Activated T-helper 17 cell treated with anti-CD3 and anti-CD28 coated beads, Interleukin-2, amount 50 U/mL, for 72 hours (primary cell): ENCODE results near the gene FAM241A. TPM values are rescaled to one million over a fixed set of nuclear protein-coding genes. Genes with fewer than 3 reads are reported as not detected.
A peak's percentile ranks its signal among the peaks of the same experiment; 100 is the strongest.

Experiments used
- ATAC-seq: fragments of 150-1000 bp; cut with Tn5 transposase; replicated peaks from 2 replicates; pipeline ENCODE4 v1.10.0; 2021; ENCODE audit warnings: mild to moderate bottlenecking, moderate library complexity
- H3K27ac Mint-ChIP-seq: one replicate; pipeline ENCODE4 v1.8.0; 2022; ENCODE audit warnings: mixed read lengths
- H3K27me3 Mint-ChIP-seq: one replicate; pipeline ENCODE4 v1.8.0; 2022; ENCODE audit warnings: mixed read lengths
- H3K36me3 Mint-ChIP-seq: one replicate; pipeline ENCODE4 v1.8.0; 2022; ENCODE audit warnings: low read depth, mild to moderate bottlenecking, mixed read lengths
- H3K4me1 Mint-ChIP-seq: one replicate; pipeline ENCODE4 v1.8.0; 2022; ENCODE audit warnings: mixed read lengths
- H3K4me3 Mint-ChIP-seq: one replicate; pipeline ENCODE4 v1.8.0; 2022; ENCODE audit warnings: mild to moderate bottlenecking, mixed read lengths
- H3K9me3 Mint-ChIP-seq: one replicate; pipeline ENCODE4 v1.8.0; 2022; ENCODE audit warnings: mixed read lengths
- total RNA-seq, 2 donors: library from RNA; stranded (reverse); gene quantifications; one replicate each; pipeline ENCODE4 v1.2.3, GENCODE V29; 2022

The FAM241A gene
- total RNA-seq, 2 donors from 2014 or later = 3.0 to 3.8 TPM

GRCh38 chr4:112119353-112119783, 25.9 kb upstream of the FAM241A start:
- peak; percentile 94 for ATAC-seq
- H3K4me3 Mint-ChIP-seq = peak overlapping the region; percentile 66

GRCh38 chr4:112120021-112120420, 25.2 kb upstream of the FAM241A start:
- H3K4me1 Mint-ChIP-seq = peaks cover 10% of the 10 kb centered on the region
- H3K27me3 Mint-ChIP-seq = no peaks in the 10 kb centered on the region
- peak; percentile 6 for ATAC-seq
- H3K27ac Mint-ChIP-seq = peak overlapping the region; percentile 78
- peaks cover 4% of the 10 kb centered on the region for H3K9me3 Mint-ChIP-seq
- no peaks in the 10 kb centered on the region for H3K36me3 Mint-ChIP-seq
- H3K4me3 Mint-ChIP-seq = peak overlapping the region; percentile 66

More at GRCh38 chr4:112119353-112119783, 25.9 kb upstream of the FAM241A start:
- Mint-ChIP-seq H3K4me1 (peaks cover 10% of the 10 kb centered on the region), H3K27me3 (no peaks in the 10 kb centered on the region), H3K9me3 (peaks cover 4% of the 10 kb centered on the region), H3K27ac (peak overlapping the region; percentile 78), H3K36me3 (no peaks in the 10 kb centered on the region)

- Mint-ChIP-seq H3K9me3 (no peaks in the 10 kb centered on the region), H3K27me3 (peaks cover 3% of the 10 kb centered on the region), H3K36me3 (no peaks in the 10 kb centered on the region), H3K27ac (no peak overlapping the region), H3K4me1 (peaks cover 6% of the 10 kb centered on the region), H3K4me3 (no peak overlapping the region)
- no peak for ATAC-seq
Measured at GRCh38 chr4:112125416-112125815, 19.8 kb upstream of the FAM241A start.

- Mint-ChIP-seq H3K27ac (no peak overlapping the region), H3K4me3 (no peak overlapping the region), H3K4me1 (peaks cover 6% of the 10 kb centered on the region), H3K27me3 (peaks cover 3% of the 10 kb centered on the region), H3K36me3 (no peaks in the 10 kb centered on the region), H3K9me3 (no peaks in the 10 kb centered on the region)
- no peak for ATAC-seq
Measured at GRCh38 chr4:112127048-112127637, 18.1 kb upstream of the FAM241A start.

GRCh38 chr4:112127803-112128202, 17.5 kb upstream of the FAM241A start:
- Mint-ChIP-seq H3K9me3 (no peaks in the 10 kb centered on the region), H3K27me3 (peaks cover 4% of the 10 kb centered on the region), H3K27ac (no peak overlapping the region), H3K4me3 (no peak overlapping the region), H3K4me1 (peaks cover 6% of the 10 kb centered on the region), H3K36me3 (no peaks in the 10 kb centered on the region)
- peak; percentile 100 for ATAC-seq

GRCh38 chr4:112128452-112128851, 16.8 kb upstream of the FAM241A start:
- no peak overlapping the region for H3K4me3 Mint-ChIP-seq
- H3K36me3 Mint-ChIP-seq = no peaks in the 10 kb centered on the region
- H3K9me3 Mint-ChIP-seq = no peaks in the 10 kb centered on the region
- peaks cover 6% of the 10 kb centered on the region for H3K4me1 Mint-ChIP-seq
- peaks cover 7% of the 10 kb centered on the region for H3K27me3 Mint-ChIP-seq
- no peak for ATAC-seq
- no peak overlapping the region for H3K27ac Mint-ChIP-seq

GRCh38 chr4:112130906-112131305, 14.3 kb upstream of the FAM241A start:
- H3K27ac Mint-ChIP-seq = no peak overlapping the region

GRCh38 chr4:112136551-112136950, 8.7 kb upstream of the FAM241A start:
- Mint-ChIP-seq H3K9me3 (no peaks in the 10 kb centered on the region), H3K4me1 (no peaks in the 10 kb centered on the region)
- ATAC-seq = no peak

More at GRCh38 chr4:112130906-112131305, 14.3 kb upstream of the FAM241A start:
- no peak overlapping the region for H3K4me3 Mint-ChIP-seq
- no peaks in the 10 kb centered on the region for H3K9me3 Mint-ChIP-seq
- no peaks in the 10 kb centered on the region for H3K36me3 Mint-ChIP-seq
- H3K27me3 Mint-ChIP-seq = peaks cover 7% of the 10 kb centered on the region
- H3K4me1 Mint-ChIP-seq = peaks cover 6% of the 10 kb centered on the region
- no peak for ATAC-seq

GRCh38 chr4:112138538-112138937, 6.7 kb upstream of the FAM241A start:
- Mint-ChIP-seq H3K36me3 (no peaks in the 10 kb centered on the region), H3K4me1 (no peaks in the 10 kb centered on the region), H3K9me3 (no peaks in the 10 kb centered on the region), H3K27me3 (peaks cover 3% of the 10 kb centered on the region), H3K4me3 (no peak overlapping the region), H3K27ac (no peak overlapping the region)
- no peak for ATAC-seq

More at GRCh38 chr4:112136551-112136950, 8.7 kb upstream of the FAM241A start:
- peaks cover 7% of the 10 kb centered on the region for H3K27me3 Mint-ChIP-seq
- no peak overlapping the region for H3K4me3 Mint-ChIP-seq
- no peak overlapping the region for H3K27ac Mint-ChIP-seq
- no peaks in the 10 kb centered on the region for H3K36me3 Mint-ChIP-seq

GRCh38 chr4:112140536-112140935, 4.7 kb upstream of the FAM241A start:
- Mint-ChIP-seq H3K9me3 (no peaks in the 10 kb centered on the region), H3K4me3 (no peak overlapping the region), H3K36me3 (no peaks in the 10 kb centered on the region), H3K27ac (no peak overlapping the region), H3K4me1 (peaks cover 15% of the 10 kb centered on the region), H3K27me3 (peaks cover 3% of the 10 kb centered on the region)
- no peak for ATAC-seq

- no peak overlapping the region for H3K27ac Mint-ChIP-seq
- no peak overlapping the region for H3K4me3 Mint-ChIP-seq
- peaks cover 7% of the 10 kb centered on the region for H3K36me3 Mint-ChIP-seq
- H3K4me1 Mint-ChIP-seq = peaks cover 15% of the 10 kb centered on the region
- H3K27me3 Mint-ChIP-seq = no peaks in the 10 kb centered on the region
- ATAC-seq = no peak
- H3K9me3 Mint-ChIP-seq = no peaks in the 10 kb centered on the region
Measured at GRCh38 chr4:112141366-112142138, 3.7 kb upstream of the FAM241A start.

- no peak for ATAC-seq
- Mint-ChIP-seq H3K4me3 (no peak overlapping the region), H3K4me1 (peaks cover 18% of the 10 kb centered on the region), H3K36me3 (peaks cover 14% of the 10 kb centered on the region), H3K9me3 (no peaks in the 10 kb centered on the region), H3K27ac (no peak overlapping the region), H3K27me3 (no peaks in the 10 kb centered on the region)
Measured at GRCh38 chr4:112142182-112142581, 3.1 kb upstream of the FAM241A start.

GRCh38 chr4:112143781-112144180, 1.5 kb upstream of the FAM241A start:
- Mint-ChIP-seq H3K9me3 (no peaks in the 10 kb centered on the region), H3K27me3 (no peaks in the 10 kb centered on the region), H3K27ac (no peak overlapping the region), H3K36me3 (peaks cover 30% of the 10 kb centered on the region), H3K4me1 (peaks cover 32% of the 10 kb centered on the region), H3K4me3 (peak overlapping the region; percentile 46)
- no peak for ATAC-seq

GRCh38 chr4:112144546-112145325, 518 bp upstream of the FAM241A start:
- no peaks in the 10 kb centered on the region for H3K9me3 Mint-ChIP-seq
- H3K27me3 Mint-ChIP-seq = no peaks in the 10 kb centered on the region
- no peak for ATAC-seq
- H3K4me1 Mint-ChIP-seq = peaks cover 33% of the 10 kb centered on the region
- peak overlapping the region; percentile 46 for H3K4me3 Mint-ChIP-seq
- peaks cover 30% of the 10 kb centered on the region for H3K36me3 Mint-ChIP-seq
- no peak overlapping the region for H3K27ac Mint-ChIP-seq
